ENCODE results near the gene TLL1. TPM values are rescaled to one million over a fixed set of nuclear protein-coding genes. Genes with fewer than 3 reads are reported as not detected.

The TLL1 gene
- under 1 TPM; 0.35 to 0.41 TPM for polyA plus RNA-seq

GRCh38 chr4:165872461-165873297, at the start of gene TLL1:
TLL1 (plus strand) TSS chr4:165873237; CDS start chr4:165873905, 668 bp downstream.
- Histone ChIP-seq H3K9me3 (ENCODE audit: control insufficient read depth in 2 of 2, insufficient read depth in 1 of 2, low read depth in 1 of 2, low read length in 1 of 2) (no peaks in the 10 kb centered on the region), H3K27ac (ENCODE audit: low read depth in 2 of 2, low read length in 1 of 2) (peak within 1 kb of the TSS in 1 of 2 donors; percentile 34), H3K36me3 (ENCODE audit: control insufficient read depth in 2 of 2, insufficient read depth in 2 of 2, low read length in 1 of 2) (no peaks in the 10 kb centered on the region), H3K4me3 (ENCODE audit: low read depth in 1 of 2, low read length in 2 of 2) (peak within 1 kb of the TSS; percentile 54 to 59), H3K4me1 (ENCODE audit: control insufficient read depth in 2 of 2, insufficient read depth in 2 of 2, low read length in 1 of 2) (peaks cover 8% of the 10 kb centered on the region in 2 donors), H3K27me3 (ENCODE audit: control insufficient read depth in 1 of 2, insufficient read depth in 2 of 2, low read length in 2 of 2) (no peaks in the 10 kb centered on the region)
- WGBS, 2 donors, result 5% methylated on average over 24 of the region's 24 CpGs

- Histone ChIP-seq H3K9me3 (ENCODE audit: control insufficient read depth in 2 of 2, insufficient read depth in 1 of 2, low read depth in 1 of 2, low read length in 1 of 2) (no peaks in the 10 kb centered on the region), H3K4me3 (ENCODE audit: low read depth in 1 of 2, low read length in 2 of 2) (no peak overlapping the region), H3K27ac (ENCODE audit: low read depth in 2 of 2, low read length in 1 of 2) (no peak overlapping the region), H3K27me3 (ENCODE audit: control insufficient read depth in 1 of 2, insufficient read depth in 2 of 2, low read length in 2 of 2) (no peaks in the 10 kb centered on the region), H3K4me1 (ENCODE audit: control insufficient read depth in 2 of 2, insufficient read depth in 2 of 2, low read length in 1 of 2) (no peaks in the 10 kb centered on the region), H3K36me3 (ENCODE audit: control insufficient read depth in 2 of 2, insufficient read depth in 2 of 2, low read length in 1 of 2) (no peaks in the 10 kb centered on the region)
- 96 to 100% methylated on average over 1 of the region's 1 CpG for WGBS, 2 donors
Measured at GRCh38 chr4:165826166-165826565, 46.9 kb upstream of the TLL1 start.

GRCh38 chr4:165827018-165827417, 46.0 kb upstream of the TLL1 start:
- 69% methylated on average over 1 of the region's 1 CpG for WGBS, 2 donors
- Histone ChIP-seq H3K27ac (ENCODE audit: low read depth in 2 of 2, low read length in 1 of 2) (no peak overlapping the region), H3K36me3 (ENCODE audit: control insufficient read depth in 2 of 2, insufficient read depth in 2 of 2, low read length in 1 of 2) (no peaks in the 10 kb centered on the region), H3K4me1 (ENCODE audit: control insufficient read depth in 2 of 2, insufficient read depth in 2 of 2, low read length in 1 of 2) (no peaks in the 10 kb centered on the region), H3K4me3 (ENCODE audit: low read depth in 1 of 2, low read length in 2 of 2) (no peak overlapping the region), H3K9me3 (ENCODE audit: control insufficient read depth in 2 of 2, insufficient read depth in 1 of 2, low read depth in 1 of 2, low read length in 1 of 2) (no peaks in the 10 kb centered on the region), H3K27me3 (ENCODE audit: control insufficient read depth in 1 of 2, insufficient read depth in 2 of 2, low read length in 2 of 2) (no peaks in the 10 kb centered on the region)

- Histone ChIP-seq H3K4me1 (ENCODE audit: control insufficient read depth in 2 of 2, insufficient read depth in 2 of 2, low read length in 1 of 2) (no peaks in the 10 kb centered on the region), H3K27ac (ENCODE audit: low read depth in 2 of 2, low read length in 1 of 2) (no peak overlapping the region), H3K27me3 (ENCODE audit: control insufficient read depth in 1 of 2, insufficient read depth in 2 of 2, low read length in 2 of 2) (no peaks in the 10 kb centered on the region), H3K9me3 (ENCODE audit: control insufficient read depth in 2 of 2, insufficient read depth in 1 of 2, low read depth in 1 of 2, low read length in 1 of 2) (no peaks in the 10 kb centered on the region), H3K36me3 (ENCODE audit: control insufficient read depth in 2 of 2, insufficient read depth in 2 of 2, low read length in 1 of 2) (no peaks in the 10 kb centered on the region), H3K4me3 (ENCODE audit: low read depth in 1 of 2, low read length in 2 of 2) (no peak overlapping the region)
- 24 to 27% methylated on average over 2 of the region's 2 CpGs for WGBS, 2 donors
Measured at GRCh38 chr4:165828928-165829327, 44.1 kb upstream of the TLL1 start.

GRCh38 chr4:165834116-165834515, 38.9 kb upstream of the TLL1 start:
- Histone ChIP-seq H3K27me3 (ENCODE audit: control insufficient read depth in 1 of 2, insufficient read depth in 2 of 2, low read length in 2 of 2) (no peaks in the 10 kb centered on the region), H3K4me3 (ENCODE audit: low read depth in 1 of 2, low read length in 2 of 2) (no peak overlapping the region), H3K9me3 (ENCODE audit: control insufficient read depth in 2 of 2, insufficient read depth in 1 of 2, low read depth in 1 of 2, low read length in 1 of 2) (no peaks in the 10 kb centered on the region), H3K27ac (ENCODE audit: low read depth in 2 of 2, low read length in 1 of 2) (no peak overlapping the region), H3K36me3 (ENCODE audit: control insufficient read depth in 2 of 2, insufficient read depth in 2 of 2, low read length in 1 of 2) (no peaks in the 10 kb centered on the region), H3K4me1 (ENCODE audit: control insufficient read depth in 2 of 2, insufficient read depth in 2 of 2, low read length in 1 of 2) (no peaks in the 10 kb centered on the region)
- WGBS, 2 donors, result 93% methylated on average over 2 of the region's 2 CpGs

- 81 to 84% methylated on average over 1 of the region's 1 CpG for WGBS, 2 donors
- Histone ChIP-seq H3K27me3 (ENCODE audit: control insufficient read depth in 1 of 2, insufficient read depth in 2 of 2, low read length in 2 of 2) (no peaks in the 10 kb centered on the region), H3K4me3 (ENCODE audit: low read depth in 1 of 2, low read length in 2 of 2) (no peak overlapping the region), H3K36me3 (ENCODE audit: control insufficient read depth in 2 of 2, insufficient read depth in 2 of 2, low read length in 1 of 2) (no peaks in the 10 kb centered on the region), H3K27ac (ENCODE audit: low read depth in 2 of 2, low read length in 1 of 2) (no peak overlapping the region), H3K9me3 (ENCODE audit: control insufficient read depth in 2 of 2, insufficient read depth in 1 of 2, low read depth in 1 of 2, low read length in 1 of 2) (no peaks in the 10 kb centered on the region), H3K4me1 (ENCODE audit: control insufficient read depth in 2 of 2, insufficient read depth in 2 of 2, low read length in 1 of 2) (no peaks in the 10 kb centered on the region)
Measured at GRCh38 chr4:165838575-165838974, 34.5 kb upstream of the TLL1 start.

GRCh38 chr4:165839615-165840333, 33.3 kb upstream of the TLL1 start:
- Histone ChIP-seq H3K4me3 (ENCODE audit: low read depth in 1 of 2, low read length in 2 of 2) (no peak overlapping the region), H3K36me3 (ENCODE audit: control insufficient read depth in 2 of 2, insufficient read depth in 2 of 2, low read length in 1 of 2) (no peaks in the 10 kb centered on the region), H3K4me1 (ENCODE audit: control insufficient read depth in 2 of 2, insufficient read depth in 2 of 2, low read length in 1 of 2) (no peaks in the 10 kb centered on the region), H3K27me3 (ENCODE audit: control insufficient read depth in 1 of 2, insufficient read depth in 2 of 2, low read length in 2 of 2) (no peaks in the 10 kb centered on the region), H3K27ac (ENCODE audit: low read depth in 2 of 2, low read length in 1 of 2) (no peak overlapping the region), H3K9me3 (ENCODE audit: control insufficient read depth in 2 of 2, insufficient read depth in 1 of 2, low read depth in 1 of 2, low read length in 1 of 2) (no peaks in the 10 kb centered on the region)
- WGBS, 2 donors, result 66 to 73% methylated on average over 5 of the region's 5 CpGs

GRCh38 chr4:165842684-165843083, 30.4 kb upstream of the TLL1 start:
- H3K4me1 ChIP-seq (ENCODE audit: control insufficient read depth in 2 of 2, insufficient read depth in 2 of 2, low read length in 1 of 2), result no peaks in the 10 kb centered on the region
- no peak overlapping the region for H3K4me3 ChIP-seq (ENCODE audit: low read depth in 1 of 2, low read length in 2 of 2)
- H3K9me3 ChIP-seq (ENCODE audit: control insufficient read depth in 2 of 2, insufficient read depth in 1 of 2, low read depth in 1 of 2, low read length in 1 of 2), result no peaks in the 10 kb centered on the region
- no peaks in the 10 kb centered on the region for H3K36me3 ChIP-seq (ENCODE audit: control insufficient read depth in 2 of 2, insufficient read depth in 2 of 2, low read length in 1 of 2)
- no peak overlapping the region for H3K27ac ChIP-seq (ENCODE audit: low read depth in 2 of 2, low read length in 1 of 2)
- no peaks in the 10 kb centered on the region for H3K27me3 ChIP-seq (ENCODE audit: control insufficient read depth in 1 of 2, insufficient read depth in 2 of 2, low read length in 2 of 2)

GRCh38 chr4:165844161-165844560, 28.9 kb upstream of the TLL1 start:
- no peaks in the 10 kb centered on the region for H3K36me3 ChIP-seq (ENCODE audit: control insufficient read depth in 2 of 2, insufficient read depth in 2 of 2, low read length in 1 of 2)
- no peaks in the 10 kb centered on the region for H3K9me3 ChIP-seq (ENCODE audit: control insufficient read depth in 2 of 2, insufficient read depth in 1 of 2, low read depth in 1 of 2, low read length in 1 of 2)
- no peak overlapping the region for H3K27ac ChIP-seq (ENCODE audit: low read depth in 2 of 2, low read length in 1 of 2)
- 56 to 71% methylated on average over 7 of the region's 7 CpGs for WGBS, 2 donors
- no peaks in the 10 kb centered on the region for H3K27me3 ChIP-seq (ENCODE audit: control insufficient read depth in 1 of 2, insufficient read depth in 2 of 2, low read length in 2 of 2)
- no peaks in the 10 kb centered on the region for H3K4me1 ChIP-seq (ENCODE audit: control insufficient read depth in 2 of 2, insufficient read depth in 2 of 2, low read length in 1 of 2)
- no peak overlapping the region for H3K4me3 ChIP-seq (ENCODE audit: low read depth in 1 of 2, low read length in 2 of 2)

Data from esophagus (tissue), 2 donors.